Spinal cord (tissue), 10 donors: Measurements from ENCODE around the gene PCDHB9. TPM values are rescaled to one million over a fixed set of nuclear protein-coding genes. Genes with fewer than 3 reads are reported as not detected.
"Not testable (repeated sequence)": the region's sequence is repeated elsewhere in the genome, so short reads cannot be mapped to it uniquely, and the experiment has no call there.

Experiments
- DNase-seq, 6 donors: peaks; one replicate each; pipeline versions ENCODE4 v3.0.0 to v3.0.0-alpha.2; 2013 to 2015; ENCODE audit warnings: low spot score in 6 of 6, low read depth in 4 of 6
- H3K27ac ChIP-seq: one replicate; pipeline ENCODE4 v1.5.1; 2013; ENCODE audit warnings: low read depth, low read length, control low read depth
- H3K27me3 ChIP-seq: one replicate; pipeline ENCODE4 v1.6.1; 2013; ENCODE audit warnings: low read length; ENCODE audit not compliant: control insufficient read depth, insufficient read depth
- H3K36me3 ChIP-seq: one replicate; pipeline ENCODE4 v1.6.1; 2013; ENCODE audit warnings: low read length; ENCODE audit not compliant: control insufficient read depth, insufficient read depth
- H3K4me1 ChIP-seq: one replicate; pipeline ENCODE4 v1.6.1; 2013; ENCODE audit warnings: low read length; ENCODE audit not compliant: control insufficient read depth, insufficient read depth
- H3K4me3 ChIP-seq: one replicate; pipeline ENCODE4 v1.5.1; 2013; ENCODE audit warnings: low read depth, low read length, control low read depth
- H3K9me3 ChIP-seq: one replicate; pipeline ENCODE4 v1.6.1; 2013; ENCODE audit warnings: low read length; ENCODE audit not compliant: control insufficient read depth, insufficient read depth
- WGBS: methylation state at CpG from one replicate; pipeline ENCODE4 v1.1.5; 2013; ENCODE audit warnings: missing lambda C conversion rate; ENCODE audit not compliant: insufficient coverage; 5-methylcytosine and 5-hydroxymethylcytosine counted together
- polyA plus RNA-seq, 2 donors: library from polyadenylated mRNA; unstranded; fragments of 120-200 nt; gene quantifications; one replicate each; pipeline ENCODE4 v1.2.1, GENCODE V29; 2013; ENCODE audit not compliant: insufficient read length in 2 of 2
- total RNA-seq, 2 donors: library from RNA; depleted of rRNA in 1 of 2; stranded (reverse); fragments of 120-200 nt in 1 of 2; fragments of >200 nt in 1 of 2; gene quantifications; one replicate each; pipeline versions ENCODE4 v1.2.3 to v1.2.4, GENCODE V29; 2013 to 2014
- donor health status: healthy.

Gene PCDHB9
- total and polyA plus RNA-seq, 4 donors: 2.9 to 8.5 (median 5.2) TPM

- H3K36me3 ChIP-seq, H3K27ac ChIP-seq, H3K4me3 ChIP-seq, H3K9me3 ChIP-seq, H3K27me3 ChIP-seq, H3K4me1 ChIP-seq, DNase-seq: not testable (repeated sequence)
- WGBS: 22% methylated on average over 32 of the region's 69 CpGs
Observed at GRCh38 chr5:141184117-141184855, 2.7 kb upstream of the PCDHB9 start.

DNA sequence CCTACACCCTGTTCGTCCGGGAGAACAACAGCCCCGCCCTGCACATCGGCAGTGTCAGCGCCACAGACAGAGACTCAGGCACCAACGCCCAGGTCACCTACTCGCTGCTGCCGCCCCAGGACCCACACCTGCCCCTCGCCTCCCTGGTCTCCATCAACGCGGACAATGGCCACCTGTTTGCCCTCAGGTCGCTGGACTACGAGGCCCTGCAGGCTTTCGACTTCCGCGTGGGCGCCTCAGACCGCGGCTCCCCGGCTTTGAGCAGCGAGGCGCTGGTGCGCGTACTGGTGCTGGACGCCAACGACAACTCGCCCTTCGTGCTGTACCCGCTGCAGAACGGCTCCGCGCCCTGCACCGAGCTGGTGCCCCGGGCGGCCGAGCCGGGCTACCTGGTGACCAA is 1.7 kb downstream of the PCDHB9 start:
- H3K36me3 ChIP-seq, H3K27ac ChIP-seq, DNase-seq, H3K27me3 ChIP-seq, H3K4me1 ChIP-seq, H3K9me3 ChIP-seq, H3K4me3 ChIP-seq: not testable (repeated sequence)
- 26% methylated on average over 11 of the region's 37 CpGs for WGBS

DNA sequence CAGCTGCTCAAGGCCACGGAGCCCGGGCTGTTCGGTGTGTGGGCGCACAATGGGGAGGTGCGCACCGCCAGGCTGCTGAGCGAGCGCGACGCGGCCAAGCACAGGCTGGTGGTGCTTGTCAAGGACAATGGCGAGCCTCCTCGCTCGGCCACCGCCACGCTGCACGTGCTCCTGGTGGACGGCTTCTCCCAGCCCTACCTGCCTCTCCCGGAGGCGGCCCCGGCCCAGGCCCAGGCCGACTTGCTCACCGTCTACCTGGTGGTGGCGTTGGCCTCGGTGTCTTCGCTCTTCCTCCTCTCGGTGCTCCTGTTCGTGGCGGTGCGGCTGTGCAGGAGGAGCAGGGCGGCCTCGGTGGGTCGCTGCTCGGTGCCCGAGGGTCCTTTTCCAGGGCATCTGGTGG is 2.2 kb downstream of the PCDHB9 start:
- H3K4me3 ChIP-seq, H3K27me3 ChIP-seq, H3K36me3 ChIP-seq, H3K4me1 ChIP-seq, DNase-seq, H3K27ac ChIP-seq, H3K9me3 ChIP-seq: not testable (repeated sequence)
- 16% methylated on average over 16 of the region's 35 CpGs for WGBS

DNA sequence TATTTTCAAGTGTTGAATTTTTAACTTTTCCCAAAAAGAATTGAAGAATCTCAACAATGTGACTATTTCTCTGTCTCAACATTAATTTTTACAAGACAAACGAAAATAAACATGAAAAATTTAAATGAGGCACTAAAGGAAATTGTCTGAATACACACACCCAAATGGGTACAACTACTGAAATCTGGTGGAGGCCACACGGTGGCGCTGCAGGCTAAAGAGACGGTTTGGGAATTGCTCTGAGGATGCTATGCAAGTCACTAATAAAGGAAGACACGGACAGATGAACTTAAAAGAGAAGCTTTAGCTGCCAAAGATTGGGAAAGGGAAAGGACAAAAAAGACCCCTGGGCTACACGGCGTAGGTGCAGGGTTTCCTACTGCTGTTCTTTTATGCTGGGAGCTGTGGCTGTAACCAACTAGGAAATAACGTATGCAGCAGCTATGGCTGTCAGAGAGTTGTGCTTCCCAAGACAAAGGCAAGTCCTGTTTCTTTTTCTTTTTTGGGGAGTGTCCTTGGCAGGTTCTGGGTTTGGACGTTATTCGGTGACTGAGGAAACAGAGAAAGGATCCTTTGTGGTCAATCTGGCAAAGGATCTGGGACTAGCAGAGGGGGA is 5.3 kb downstream of the PCDHB9 start, which contains the start of gene PCDHB10:
TSS of gene PCDHB10 (plus strand) at position 244 of the 616 bp plus-strand sequence. CDS start at position 444, 200 bp downstream.
- Histone ChIP-seq H3K27me3 (no peaks in the 10 kb centered on the region), H3K36me3 (no peaks in the 10 kb centered on the region), H3K27ac (no peak within 1 kb of the TSS), H3K4me1 (no peaks in the 10 kb centered on the region), H3K4me3 (peak within 1 kb of the TSS; percentile 12), H3K9me3 (peaks cover 9% of the 10 kb centered on the region)
- under 1% methylated on average over 8 of the region's 10 CpGs for WGBS
- DNase-seq: peak in 2 of 6 donors; percentile 63 to 72

- not testable (repeated sequence) for H3K27ac ChIP-seq, H3K27me3 ChIP-seq, H3K4me3 ChIP-seq, H3K36me3 ChIP-seq, DNase-seq, H3K4me1 ChIP-seq
- peaks cover 11% of the 10 kb centered on the region for H3K9me3 ChIP-seq
- 17% methylated on average over 13 of the region's 37 CpGs for WGBS
Observed at GRCh38 chr5:141194332-141194731, 7.4 kb downstream of the PCDHB9 start.

DNA sequence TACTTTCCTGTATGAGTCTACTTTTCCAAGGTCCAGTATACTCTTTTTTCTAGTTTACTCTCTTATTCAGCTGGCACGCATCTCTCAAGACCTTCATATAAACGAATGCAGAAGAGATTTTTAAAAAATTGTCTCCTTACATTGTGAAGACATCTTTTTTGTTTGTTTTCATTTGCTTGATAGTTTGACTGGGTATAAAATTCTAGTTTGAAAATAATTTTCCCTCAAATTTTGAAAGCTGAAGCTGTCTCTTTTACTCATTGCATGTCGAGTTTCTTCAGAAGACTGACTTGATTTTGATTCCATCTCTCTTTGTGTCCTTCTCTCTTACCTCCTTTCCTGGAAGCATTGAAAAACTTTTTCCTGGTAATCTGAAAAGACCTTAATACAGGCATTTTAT is 9.4 kb downstream of the PCDHB9 start:
- Histone ChIP-seq H3K27ac (no peak overlapping the region), H3K4me1 (no peaks in the 10 kb centered on the region), H3K4me3 (no peak overlapping the region), H3K9me3 (peaks cover 21% of the 10 kb centered on the region), H3K36me3 (no peaks in the 10 kb centered on the region), H3K27me3 (no peaks in the 10 kb centered on the region)
- DNase-seq: no peak
- WGBS: 29% methylated on average over 1 of the region's 3 CpGs

DNA sequence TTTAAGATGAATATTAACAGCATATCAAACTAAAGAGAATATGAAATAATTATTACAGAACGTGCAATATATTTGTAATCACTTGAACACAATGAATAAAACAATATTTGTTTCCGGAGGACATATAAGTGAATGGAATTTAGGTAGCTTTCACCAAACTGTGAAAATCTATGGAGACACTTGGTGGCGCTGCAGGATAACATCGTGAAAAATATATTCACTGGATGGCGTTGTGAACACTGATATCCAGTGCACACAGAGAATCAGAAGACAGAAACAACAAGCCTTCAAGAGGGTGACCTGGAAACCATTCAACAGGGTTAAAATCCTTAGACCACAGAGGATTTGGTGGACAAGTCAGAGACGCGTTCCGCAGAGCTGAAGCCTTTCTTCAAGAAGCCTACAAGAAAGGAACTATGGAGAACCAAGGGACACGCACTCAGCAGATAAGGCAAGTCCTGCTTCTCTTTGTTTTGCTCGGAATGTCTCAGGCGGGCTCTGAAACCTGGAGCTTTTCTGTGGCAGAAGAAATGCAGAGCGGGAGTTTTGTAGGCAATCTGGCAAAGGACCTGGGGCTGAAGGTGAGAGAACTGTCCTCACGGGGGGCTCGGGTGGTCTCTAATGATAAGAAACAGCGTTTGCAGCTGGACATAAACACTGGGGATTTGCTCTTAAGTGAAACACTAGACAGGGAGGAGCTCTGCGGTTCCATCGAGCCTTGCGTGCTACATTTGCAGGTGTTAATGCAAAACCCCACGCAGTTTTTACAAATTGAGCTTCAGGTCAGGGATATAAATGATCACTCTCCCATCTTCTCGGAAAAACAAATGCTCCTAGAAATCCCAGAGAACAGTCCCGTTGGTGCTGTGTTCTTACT is 12.6 kb downstream of the PCDHB9 start, which contains the start of gene PCDHB11:
TSS of gene PCDHB11 (plus strand) at position 269 of the 877 bp plus-strand sequence. CDS start at position 417, 148 bp downstream.
- H3K4me3 ChIP-seq: no peak within 1 kb of the TSS
- H3K9me3 ChIP-seq: peaks cover 19% of the 10 kb centered on the region
- H3K27ac ChIP-seq: no peak within 1 kb of the TSS
- no peaks in the 10 kb centered on the region for H3K36me3 ChIP-seq
- H3K27me3 ChIP-seq: no peaks in the 10 kb centered on the region
- peak in 2 of 6 donors; percentile 22 to 31 for DNase-seq
- H3K4me1 ChIP-seq: no peaks in the 10 kb centered on the region
- 38% methylated on average over 14 of the region's 21 CpGs for WGBS

DNA sequence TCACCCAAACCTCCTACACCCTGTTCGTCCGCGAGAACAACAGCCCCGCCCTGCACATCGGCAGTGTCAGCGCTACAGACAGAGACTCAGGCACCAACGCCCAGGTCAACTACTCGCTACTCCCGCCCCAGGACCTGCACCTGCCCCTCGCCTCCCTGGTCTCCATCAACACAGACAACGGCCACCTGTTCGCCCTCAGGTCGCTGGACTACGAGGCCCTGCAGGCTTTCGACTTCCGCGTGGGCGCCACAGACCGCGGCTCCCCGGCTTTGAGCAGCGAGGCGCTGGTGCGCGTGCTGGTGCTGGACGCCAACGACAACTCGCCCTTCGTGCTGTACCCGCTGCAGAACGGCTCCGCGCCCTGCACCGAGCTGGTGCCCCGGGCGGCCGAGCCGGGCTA is 14.2 kb downstream of the PCDHB9 start:
- not testable (repeated sequence) for DNase-seq, H3K27me3 ChIP-seq, H3K27ac ChIP-seq, H3K36me3 ChIP-seq, H3K4me1 ChIP-seq, H3K4me3 ChIP-seq
- WGBS: 14% methylated on average over 10 of the region's 38 CpGs
- H3K9me3 ChIP-seq: peaks cover 16% of the 10 kb centered on the region

- WGBS: 25% methylated on average over 23 of the region's 35 CpGs
- H3K27me3 ChIP-seq, H3K4me1 ChIP-seq, H3K4me3 ChIP-seq, DNase-seq, H3K27ac ChIP-seq, H3K36me3 ChIP-seq: not testable (repeated sequence)
- peaks cover 14% of the 10 kb centered on the region for H3K9me3 ChIP-seq
Observed at GRCh38 chr5:141201646-141202045, 14.7 kb downstream of the PCDHB9 start.
